Right cardiac atrium (tissue), 5 donors: ENCODE measurements around the gene GALC. TPM values are rescaled to one million over a fixed set of nuclear protein-coding genes. Genes with fewer than 3 reads are reported as not detected.

Experiments used
- ATAC-seq, 2 donors: fragments of 200-7000 bp; cut with Tn5 transposase; one replicate each; pipeline versions ENCODE4 v1.8.0 to v1.9.1; 2020; ENCODE audit warnings: moderate library complexity in 2 of 2, mild to moderate bottlenecking in 1 of 2
- DNase-seq, 3 donors: peaks; one replicate each; pipeline ENCODE4 v3.0.0-alpha.2; 2020
- H3K27ac ChIP-seq: one replicate; pipeline ENCODE4 v1.5.1; 2013; ENCODE audit warnings: mild to moderate bottlenecking, low read length, control low read depth, moderate library complexity
- H3K27me3 ChIP-seq: one replicate; pipeline ENCODE4 v1.6.1; 2013; ENCODE audit not compliant: control insufficient read depth, insufficient read depth
- H3K4me1 ChIP-seq: one replicate; pipeline ENCODE4 v1.6.1; 2013; ENCODE audit warnings: low read length; ENCODE audit not compliant: control insufficient read depth, insufficient read depth
- H3K4me3 ChIP-seq: one replicate; pipeline ENCODE4 v1.5.1; 2013; ENCODE audit warnings: low read length, control low read depth
- H3K9me3 ChIP-seq: one replicate; pipeline ENCODE4 v1.6.1; 2013; ENCODE audit warnings: low read length; ENCODE audit not compliant: control insufficient read depth
- WGBS: extraction: QIAGEN DNeasy Blood & Tissue Kit; methylation state at CpG from one replicate; pipeline ENCODE4 v1.1.7; 2013; 5-methylcytosine and 5-hydroxymethylcytosine counted together
- intact Hi-C, 4 donors: fragments of 100-400 bp; cut with DNase I; formaldehyde crosslinking; loops; one replicate each; pipeline versions ENCODE4 v1.11.0 to v1.14.0; 2022 to 2023
- polyA plus RNA-seq: library from polyadenylated mRNA; stranded (reverse); fragments of 200-250 nt; gene quantifications from one replicate; pipeline ENCODE4 v1.2.3, GENCODE V29; 2013
- total RNA-seq, 4 donors: library from RNA; stranded (reverse); fragmentation: NEBNext Ultra II Directional; extraction: Animal tissue kit (Norgen Biotek cat#: 25700); gene quantifications; one replicate each; pipeline ENCODE4 v1.2.1, GENCODE V29; 2021
- donor health status: healthy with polysubstance abuse.
- donor health status: DM: no; HTN: yes; CAD: no.
- donor health status: DM: no; HTN: no; CAD: no.
- donor health status: DM: no; HTN: yes; CAD: no; lungs with severe emphysema.
- donor health status: DM: yes; HTN: yes; CAD: no.

The GALC gene
- total and polyA plus RNA-seq, 5 donors: 9.9 to 20.8 (median 20.4) TPM

GRCh38 chr14:87908550-87908949 is 84.4 kb downstream of the GALC start:
- ATAC-seq (no peak), DNase-seq (no peak)
- no peaks in the 10 kb centered on the region for H3K27me3 ChIP-seq
- WGBS: 32% methylated on average over 5 of the region's 5 CpGs
- intact Hi-C loops: no loop called here
- no peak overlapping the region for H3K4me3 ChIP-seq
- H3K9me3 ChIP-seq: no peaks in the 10 kb centered on the region
- H3K4me1 ChIP-seq: no peaks in the 10 kb centered on the region
- H3K27ac ChIP-seq: no peak overlapping the region

- intact Hi-C loops: no loop called here
- H3K27ac ChIP-seq: no peak overlapping the region
- H3K27me3 ChIP-seq: no peaks in the 10 kb centered on the region
- H3K4me1 ChIP-seq: no peaks in the 10 kb centered on the region
- no peak overlapping the region for H3K4me3 ChIP-seq
- ATAC-seq (no peak), DNase-seq (no peak)
- no peaks in the 10 kb centered on the region for H3K9me3 ChIP-seq
Measured at GRCh38 chr14:87901652-87902051, 91.3 kb downstream of the GALC start.

- intact Hi-C loops: no loop called here
- Histone ChIP-seq H3K27me3 (no peaks in the 10 kb centered on the region), H3K4me3 (no peak overlapping the region), H3K4me1 (no peaks in the 10 kb centered on the region), H3K9me3 (no peaks in the 10 kb centered on the region), H3K27ac (no peak overlapping the region)
- 45% methylated on average over 3 of the region's 3 CpGs for WGBS
- DNase-seq (no peak), ATAC-seq (no peak)
Measured at GRCh38 chr14:87901236-87901635, 91.7 kb downstream of the GALC start.

GRCh38 chr14:87899228-87899627 is 93.8 kb downstream of the GALC start:
- Histone ChIP-seq H3K27me3 (no peaks in the 10 kb centered on the region), H3K9me3 (no peaks in the 10 kb centered on the region), H3K4me1 (no peaks in the 10 kb centered on the region), H3K27ac (no peak overlapping the region), H3K4me3 (no peak overlapping the region)
- DNase-seq: no peak
- intact Hi-C loops: loop anchor here in 3 of 4 donors (5.0 to 10.0 kb wide), 4 partner anchors 92 to 154 kb away; no protein-coding TSS in a partner anchor
- no peak for ATAC-seq

- no peak for ATAC-seq
- intact Hi-C loops: loop anchor here in 3 of 4 donors (5.0 to 10.0 kb wide), 4 partner anchors 91 to 154 kb away; no protein-coding TSS in a partner anchor
- Histone ChIP-seq H3K9me3 (no peaks in the 10 kb centered on the region), H3K27me3 (no peaks in the 10 kb centered on the region), H3K4me1 (no peaks in the 10 kb centered on the region), H3K27ac (no peak overlapping the region), H3K4me3 (no peak overlapping the region)
- WGBS: 89% methylated on average over 3 of the region's 3 CpGs
- DNase-seq: no peak
Measured at GRCh38 chr14:87898301-87898700, 94.7 kb downstream of the GALC start.

- no peaks in the 10 kb centered on the region for H3K9me3 ChIP-seq
- intact Hi-C loops: loop anchor here in 3 of 4 donors (5.0 to 10.0 kb wide), 4 partner anchors 89 to 152 kb away; no protein-coding TSS in a partner anchor
- DNase-seq: no peak
- peak in 1 of 2 donors; percentile 51 for ATAC-seq
- 55% methylated on average over 9 of the region's 9 CpGs for WGBS
- no peak overlapping the region for H3K27ac ChIP-seq
- H3K4me1 ChIP-seq: no peaks in the 10 kb centered on the region
- no peaks in the 10 kb centered on the region for H3K27me3 ChIP-seq
- no peak overlapping the region for H3K4me3 ChIP-seq
Measured at GRCh38 chr14:87896393-87897380, 96.3 kb downstream of the GALC start.

- ATAC-seq (no peak), DNase-seq (no peak)
- Histone ChIP-seq H3K4me3 (no peak overlapping the region), H3K27me3 (no peaks in the 10 kb centered on the region), H3K9me3 (no peaks in the 10 kb centered on the region), H3K27ac (no peak overlapping the region), H3K4me1 (no peaks in the 10 kb centered on the region)
- 78% methylated on average over 6 of the region's 6 CpGs for WGBS
- intact Hi-C loops: loop anchor here in 3 of 4 donors (5.0 to 10.0 kb wide), 4 partner anchors 88 to 150 kb away; no protein-coding TSS in a partner anchor
Measured at GRCh38 chr14:87894920-87895319, 98.1 kb downstream of the GALC start.

- H3K9me3 ChIP-seq: no peaks in the 10 kb centered on the region
- DNase-seq (no peak), ATAC-seq (no peak)
- no peaks in the 10 kb centered on the region for H3K4me1 ChIP-seq
- WGBS: 88% methylated on average over 2 of the region's 2 CpGs
- H3K27ac ChIP-seq: no peak overlapping the region
- H3K27me3 ChIP-seq: peaks cover 2% of the 10 kb centered on the region
- intact Hi-C loops: loop anchor here in 1 of 4 donors (10.0 kb wide), 1 partner anchor 148 kb away; no protein-coding TSS in a partner anchor
- H3K4me3 ChIP-seq: no peak overlapping the region
Measured at GRCh38 chr14:87892763-87893162, 100.2 kb downstream of the GALC start.

- ATAC-seq (peak; percentile 57 to 72), DNase-seq (peak; percentile 42 to 77 (median 71))
- Histone ChIP-seq H3K9me3 (no peaks in the 10 kb centered on the region), H3K4me3 (no peak overlapping the region), H3K27me3 (peaks cover 2% of the 10 kb centered on the region), H3K27ac (no peak overlapping the region), H3K4me1 (no peaks in the 10 kb centered on the region)
- intact Hi-C loops: no loop called here
- 60% methylated on average over 20 of the region's 20 CpGs for WGBS
Measured at GRCh38 chr14:87888136-87888999, 104.6 kb downstream of the GALC start.

GRCh38 chr14:87883750-87884149 is 109.2 kb downstream of the GALC start:
- Histone ChIP-seq H3K9me3 (no peaks in the 10 kb centered on the region), H3K4me3 (no peak overlapping the region), H3K4me1 (no peaks in the 10 kb centered on the region), H3K27me3 (no peaks in the 10 kb centered on the region), H3K27ac (no peak overlapping the region)
- no peak for DNase-seq
- WGBS: 92% methylated on average over 1 of the region's 1 CpG
- no peak for ATAC-seq
- intact Hi-C loops: no loop called here
